Measurements from ENCODE around the gene ABCA4.

- TF ChIP-seq CTCF (IDR thresholded peaks at IDR 0.05; ENCODE audit: extremely low read depth in 1 of 2, insufficient read depth in 1 of 2, low read depth in 1 of 2, low read length in 2 of 2) (no peak), JUN (IDR thresholded peaks at IDR 0.05; ENCODE audit: borderline replicate concordance, insufficient read depth, insufficient read length, low read depth) (no peak), POLR2AphosphoS5 (IDR thresholded peaks at IDR 0.05; ENCODE audit: insufficient read depth, low read depth, low read length) (no peak), MAX (IDR thresholded peaks at IDR 0.05; ENCODE audit: insufficient read depth, insufficient read length) (no peak), POLR2A (IDR thresholded peaks at IDR 0.05; ENCODE audit: low read depth, low read length) (no peak), EZH2 (IDR thresholded peaks at IDR 0.05; ENCODE audit: borderline replicate concordance, low read depth, low read length, severe bottlenecking) (no peak), GATA2 (IDR thresholded peaks at IDR 0.05; ENCODE audit: insufficient read depth, insufficient read length, low read depth, low read length) (no peak)
Measured at GRCh38 chr1:94120991-94121390, at the start of gene ABCA4.

Data from endothelial cell of umbilical vein (primary cell).